Adrenal gland (tissue), 12 donors: Measurements from ENCODE around the gene TNRC6B. TPM values are rescaled to one million over a fixed set of nuclear protein-coding genes. Genes with fewer than 3 reads are reported as not detected.
A peak's percentile ranks its signal among the peaks of the same experiment; 100 is the strongest.

ENCODE experiments used
- DNase-seq, 7 donors: peaks; one replicate each; pipeline ENCODE4 v3.0.0-alpha.2; 2019 to 2020
- H3K27ac ChIP-seq, 5 donors: fragments of 200-600 bp; sonication (generic) in 4 of 5; 1 replicate in 3 of 5; 2 replicates in 2 of 5; pipeline versions ENCODE4 v1.5.1 to v1.8.0; 2016 to 2020; ENCODE audit warnings: mild to moderate bottlenecking in 1 of 5
- H3K27me3 ChIP-seq: fragments of 200-600 bp; 2 replicates; pipeline ENCODE4 v1.8.0; 2021
- H3K36me3 ChIP-seq, 2 donors: fragments of 200-600 bp; replicated peaks in 1 of 2; 1 replicate in 1 of 2; 2 replicates in 1 of 2; pipeline versions ENCODE4 v1.5.1 to v1.8.0; 2018 to 2022
- H3K4me1 ChIP-seq, 2 donors: fragments of 200-600 bp; replicated peaks in 1 of 2; 1 replicate in 1 of 2; 2 replicates in 1 of 2; pipeline versions ENCODE4 v1.5.1 to v1.8.0; 2018 to 2021
- H3K4me3 ChIP-seq, 4 donors: fragments of 200-600 bp; sonication (generic) in 3 of 4; one replicate each; pipeline ENCODE4 v1.5.1; 2016 to 2018
- H3K9me3 ChIP-seq, 3 donors: fragments of 200-600 bp; sonication (generic) in 1 of 3; replicated peaks in 1 of 3; 1 replicate in 2 of 3; 2 replicates in 1 of 3; pipeline versions ENCODE4 v1.5.1 to v1.8.0; 2016 to 2021
- CTCF ChIP-seq, 6 experiments: fragments of 450-650 bp in 4 of 6; fragments of 200-600 bp in 2 of 6; sonication (generic) in 1 of 6; IDR thresholded peaks; 1 replicate in 5 of 6; 2 replicates in 1 of 6; pipeline versions ENCODE4 v1.5.1 to v1.8.0; 2016 to 2021; ENCODE audit warnings: antibody characterized with exemption in 6 of 6, mild to moderate bottlenecking in 2 of 6, moderate library complexity in 1 of 6
- POLR2A ChIP-seq, 2 donors: fragments of 450-650 bp; IDR thresholded peaks; one replicate each; pipeline ENCODE4 v1.6.1; 2017; ENCODE audit warnings: antibody characterized with exemption in 2 of 2, mild to moderate bottlenecking in 2 of 2, moderate library complexity in 1 of 2
- whole genome bisulfite sequencing, 4 donors: extraction: QIAGEN DNeasy Blood & Tissue Kit in 2 of 4; methylation state at CpG; one replicate each; pipeline versions ENCODE4 v1.1.5 to v1.1.7; 2013 to 2017; 5-methylcytosine and 5-hydroxymethylcytosine counted together
- intact Hi-C, 2 donors: fragments of 100-400 bp; cut with DNase I; formaldehyde crosslinking; loops; one replicate each; pipeline versions ENCODE4 v1.14.1 to v1.15.0; 2022 to 2023
- polyA plus RNA-seq, 3 donors: library from polyadenylated mRNA; stranded (reverse); fragments of 200-250 nt in 2 of 3; fragments of 350-450 nt in 1 of 3; fragmentation: Illumina TruSeq in 1 of 3; extraction: RNeasy Lipid Tissue Mini Kit (QIAGEN cat#74804) in 1 of 3; gene quantifications; one replicate each; pipeline ENCODE4 v1.2.3, GENCODE V29; 2013 to 2014
- total RNA-seq, 9 donors: library from RNA; depleted of rRNA in 4 of 9; stranded (reverse); fragments of >200 nt in 4 of 9; fragments of 120-200 nt in 1 of 9; fragmentation: NEBNext Ultra II Directional in 1 of 9; extraction: Animal tissue kit (Norgen Biotek cat#: 25700) in 1 of 9; gene quantifications; one replicate each; pipeline versions ENCODE4 v1.1.0 to v1.2.4, GENCODE V29; 2013 to 2023
- donor health status: healthy with polysubstance abuse.
- donor health status: Bipolar disorder and iron deficiency.
- donor health status: DM: yes; HTN: yes; CAD: no.
- donor health status: DM: no; HTN: no; CAD: no.
- donor health status: DM: no; HTN: no; CAD: no.
- donor health status: DM: yes; HTN: yes; CAD: no.

TNRC6B gene
- total and polyA plus RNA-seq, 12 donors = 2.8 to 57.6 (median 32.8) TPM

- TF ChIP-seq CTCF (IDR thresholded peaks at IDR 0.05) (no peak), POLR2A (IDR thresholded peaks at IDR 0.05) (no peak)
- H3K27ac ChIP-seq = peak overlapping the region in 1 of 5 donors; percentile 43
- no peak for DNase-seq
- intact Hi-C loops = no loop called here
- peaks cover 0 to 29% of the 10 kb centered on the region in 2 donors for H3K36me3 ChIP-seq
- no peaks in the 10 kb centered on the region for H3K27me3 ChIP-seq
- H3K9me3 ChIP-seq = no peaks in the 10 kb centered on the region
- 72 to 76% (median 74%) methylated on average over 3 of the region's 3 CpGs for WGBS, 4 donors
- no peak overlapping the region for H3K4me3 ChIP-seq
- H3K4me1 ChIP-seq = peaks cover 8 to 41% of the 10 kb centered on the region in 2 donors
These were observed 93.7 kb downstream of the TNRC6B start for GRCh38 chr22:40271440-40271839.

GRCh38 chr22:40273319-40273718 is 95.6 kb downstream of the TNRC6B start:
- no peak for DNase-seq
- intact Hi-C loops = no loop called here
- peak overlapping the region in 2 of 5 donors; percentile 31 to 48 for H3K27ac ChIP-seq
- H3K27me3 ChIP-seq = no peaks in the 10 kb centered on the region
- no peak overlapping the region for H3K4me3 ChIP-seq
- no peaks in the 10 kb centered on the region for H3K9me3 ChIP-seq
- 80 to 88% (median 86%) methylated on average over 6 of the region's 6 CpGs for WGBS, 4 donors
- peaks cover 14 to 56% of the 10 kb centered on the region in 2 donors for H3K4me1 ChIP-seq
- peaks cover 0 to 24% of the 10 kb centered on the region in 2 donors for H3K36me3 ChIP-seq
- no peak for TF ChIP-seq CTCF (IDR thresholded peaks at IDR 0.05)
- TF ChIP-seq POLR2A (IDR thresholded peaks at IDR 0.05) = no peak

GRCh38 chr22:40276996-40277823 is 99.5 kb downstream of the TNRC6B start:
- peak overlapping the region; percentile 35 to 90 (median 85) for H3K27ac ChIP-seq
- H3K4me1 ChIP-seq = peaks cover 14 to 43% of the 10 kb centered on the region in 2 donors
- intact Hi-C loops = no loop called here
- peaks cover 0 to 26% of the 10 kb centered on the region in 2 donors for H3K36me3 ChIP-seq
- H3K9me3 ChIP-seq = no peaks in the 10 kb centered on the region
- WGBS, 4 donors = 26 to 36% (median 29%) methylated on average over 10 of the region's 10 CpGs
- H3K27me3 ChIP-seq = no peaks in the 10 kb centered on the region
- H3K4me3 ChIP-seq = peak overlapping the region in 2 of 4 donors; percentile 22 to 55
- peak in 6 of 7 donors; percentile 35 to 79 (median 60) for DNase-seq
- no peak for TF ChIP-seq CTCF (IDR thresholded peaks at IDR 0.05)
- TF ChIP-seq POLR2A (IDR thresholded peaks at IDR 0.05) = peak in 1 of 2 donors; percentile 47

GRCh38 chr22:40279017-40279416 is 101.3 kb downstream of the TNRC6B start:
- no peak overlapping the region for H3K27ac ChIP-seq
- H3K4me1 ChIP-seq = peaks cover 14 to 28% of the 10 kb centered on the region in 2 donors
- WGBS, 4 donors = 87 to 96% (median 93%) methylated on average over 4 of the region's 4 CpGs
- TF ChIP-seq POLR2A (IDR thresholded peaks at IDR 0.05) (no peak), CTCF (IDR thresholded peaks at IDR 0.05) (no peak)
- no peaks in the 10 kb centered on the region for H3K9me3 ChIP-seq
- no peaks in the 10 kb centered on the region for H3K27me3 ChIP-seq
- intact Hi-C loops = no loop called here
- DNase-seq = no peak
- no peak overlapping the region for H3K4me3 ChIP-seq
- peaks cover 0 to 20% of the 10 kb centered on the region in 2 donors for H3K36me3 ChIP-seq
